GM23338 (cell line): ENCODE data around the gene SCAPER. TPM values are rescaled to one million over a fixed set of nuclear protein-coding genes. Genes with fewer than 3 reads are reported as not detected.

ENCODE experiments used
- ATAC-seq: fragments of 200-7000 bp; cut with Tn5 transposase; 3 replicates; pipeline ENCODE4 v1.9.1; 2020
- DNase-seq: peaks from one replicate; pipeline ENCODE4 v3.0.0-alpha.2; 2015; ENCODE audit warnings: low spot score
- H2AFZ ChIP-seq: fragments of 200-600 bp; sonication (generic); 2 replicates; pipeline ENCODE4 v1.8.0; 2016; ENCODE audit warnings: antibody characterized with exemption, mild to moderate bottlenecking, moderate library complexity
- H3F3A ChIP-seq: fragments of 200-600 bp; sonication (generic); replicated peaks from 2 replicates; pipeline ENCODE4 v1.8.0; 2017; ENCODE audit warnings: antibody characterized with exemption, mixed run types, low read depth
- H3K27ac ChIP-seq: fragments of 200-600 bp; sonication (generic); 2 replicates; pipeline ENCODE4 v1.6.1; 2016; ENCODE audit warnings: low read depth
- H3K27me3 ChIP-seq: fragments of 200-600 bp; sonication (generic); 2 replicates; pipeline ENCODE4 v1.8.0; 2016; ENCODE audit warnings: mild to moderate bottlenecking, mixed run types, moderate library complexity; ENCODE audit not compliant: insufficient read depth
- H3K36me3 ChIP-seq: fragments of 200-600 bp; sonication (generic); 2 replicates; pipeline ENCODE4 v1.8.0; 2016; ENCODE audit warnings: mild to moderate bottlenecking; ENCODE audit not compliant: insufficient read depth
- H3K4me1 ChIP-seq: fragments of 200-600 bp; sonication (generic); 2 replicates; pipeline ENCODE4 v1.8.0; 2016; ENCODE audit warnings: mild to moderate bottlenecking, moderate library complexity; ENCODE audit not compliant: insufficient read depth
- H3K4me2 ChIP-seq: fragments of 200-600 bp; sonication (generic); 2 replicates; pipeline ENCODE4 v1.7.1; 2017; ENCODE audit warnings: mixed run types
- H3K4me3 ChIP-seq: fragments of 200-600 bp; sonication (generic); 2 replicates; pipeline ENCODE4 v1.6.1; 2016; ENCODE audit warnings: mixed run types
- H3K79me2 ChIP-seq: fragments of 200-600 bp; sonication (generic); replicated peaks from 2 replicates; pipeline ENCODE4 v1.8.0; 2017; ENCODE audit warnings: mild to moderate bottlenecking; ENCODE audit not compliant: insufficient read depth
- H3K9me2 ChIP-seq: fragments of 200-600 bp; sonication (generic); 2 replicates; pipeline ENCODE4 v1.8.0; 2017; ENCODE audit not compliant: insufficient read depth
- H4K20me1 ChIP-seq: fragments of 200-600 bp; sonication (generic); replicated peaks from 2 replicates; pipeline ENCODE4 v1.8.0; 2017; ENCODE audit warnings: mild to moderate bottlenecking; ENCODE audit not compliant: insufficient read depth
- H3K27ac Mint-ChIP-seq: 2 replicates; pipeline ENCODE4 v1.8.0; 2020; ENCODE audit warnings: inconsistent platforms, mild to moderate bottlenecking, moderate library complexity, mixed read lengths
- H3K27me3 Mint-ChIP-seq: 3 replicates; pipeline ENCODE4 v1.8.0; 2022; ENCODE audit warnings: low read depth, mild to moderate bottlenecking, moderate library complexity, mixed read lengths, inconsistent platforms; ENCODE audit not compliant: insufficient read depth, poor library complexity
- H3K36me3 Mint-ChIP-seq: 3 replicates; pipeline ENCODE4 v1.8.0; 2021; ENCODE audit warnings: low read depth, mild to moderate bottlenecking, inconsistent platforms, moderate library complexity, mixed read lengths
- H3K4me1 Mint-ChIP-seq: 3 replicates; pipeline ENCODE4 v1.8.0; 2020; ENCODE audit warnings: mild to moderate bottlenecking, inconsistent platforms, mixed read lengths
- H3K4me3 Mint-ChIP-seq: 3 replicates; pipeline ENCODE4 v1.8.0; 2021; ENCODE audit warnings: moderate library complexity, mild to moderate bottlenecking, inconsistent platforms, mixed read lengths
- H3K9me3 Mint-ChIP-seq: 3 replicates; pipeline ENCODE4 v1.8.0; 2020; ENCODE audit warnings: moderate library complexity, mild to moderate bottlenecking, inconsistent platforms, mixed read lengths
- CREB1 ChIP-seq: fragments of 250-450 bp; sonication (Bioruptor Pico); IDR thresholded peaks from 2 replicates; pipeline ENCODE4 v1.5.0; 2020; ENCODE audit warnings: low read depth, mild to moderate bottlenecking, moderate library complexity
- EZH2 ChIP-seq: fragments of 200-600 bp; sonication (generic); IDR thresholded peaks from one replicate; pipeline ENCODE4 v1.8.0; 2017; ENCODE audit warnings: antibody characterized with exemption, mild to moderate bottlenecking, low read depth; ENCODE audit not compliant: unreplicated experiment
- EZH2phosphoT487 ChIP-seq: fragments of 200-600 bp; sonication (generic); IDR thresholded peaks from one replicate; pipeline ENCODE4 v1.8.1; 2018; ENCODE audit warnings: antibody characterized with exemption; ENCODE audit not compliant: unreplicated experiment
- JUNB ChIP-seq: IDR thresholded peaks from one replicate; pipeline ENCODE4 v1.6.1; 2016; ENCODE audit warnings: antibody characterized with exemption; ENCODE audit not compliant: unreplicated experiment
- NANOG ChIP-seq: IDR thresholded peaks from 2 replicates; pipeline ENCODE4 v1.6.1; 2016; ENCODE audit warnings: antibody characterized with exemption, borderline replicate concordance
- POLR2AphosphoS5 ChIP-seq: IDR thresholded peaks from 2 replicates; pipeline ENCODE4 v1.6.1; 2016; ENCODE audit warnings: antibody characterized with exemption, low read depth
- STAT1 ChIP-seq: IDR thresholded peaks from one replicate; pipeline ENCODE4 v1.6.1; 2016; ENCODE audit warnings: antibody characterized with exemption; ENCODE audit not compliant: unreplicated experiment
- ZNF114 ChIP-seq: fragments of 250-450 bp; sonication (Bioruptor Pico); IDR thresholded peaks from 2 replicates; pipeline ENCODE4 v1.5.0; 2020; ENCODE audit warnings: mild to moderate bottlenecking, moderate library complexity
- ZNF331 ChIP-seq: fragments of 250-450 bp; sonication (Bioruptor Pico); IDR thresholded peaks from 2 replicates; pipeline ENCODE4 v1.5.0; 2020; ENCODE audit warnings: low read depth, mild to moderate bottlenecking, moderate library complexity
- polyA plus RNA-seq: library from polyadenylated mRNA; unstranded; fragments of >200 nt; fragmentation: Nextera tagmentation; extraction: Ambion mirVana; gene quantifications from 2 replicates; pipeline ENCODE4 v1.2.1, GENCODE V29; 2016
- total RNA-seq: library from RNA; depleted of rRNA; stranded (reverse); fragments of >200 nt; shearing (Covaris generic); gene quantifications from 2 replicates; pipeline ENCODE4 v1.2.3, GENCODE V29; 2014
- TF ChIP-seq, protein P1 (sequence below): fragments of 250-450 bp; sonication (Bioruptor Pico); IDR thresholded peaks from 2 replicates; pipeline ENCODE4 v1.5.0; 2020; ENCODE audit warnings: mild to moderate bottlenecking, moderate library complexity
- TF ChIP-seq, protein P2 (sequence below): IDR thresholded peaks from one replicate; pipeline ENCODE4 v1.6.1; 2018; ENCODE audit warnings: antibody characterized with exemption; ENCODE audit not compliant: unreplicated experiment
- TF ChIP-seq, protein P3 (sequence below), 2 experiments: fragments of 200-600 bp in 1 of 2; sonication (generic) in 1 of 2; conservative IDR thresholded peaks; 2 replicates each; pipeline versions ENCODE4 v1.5.1 to v1.6.1; 2016 to 2017; ENCODE audit warnings: antibody characterized with exemption in 2 of 2, low read depth in 2 of 2, mild to moderate bottlenecking in 2 of 2, moderate library complexity in 1 of 2
- TF ChIP-seq, protein P4 (sequence below): IDR thresholded peaks from 2 replicates; pipeline ENCODE4 v1.6.1; 2016; ENCODE audit warnings: antibody characterized with exemption

Gene SCAPER
- total and polyA plus RNA-seq, 2 experiments from 2014 or later = 9.1 to 17.6 TPM

DNA sequence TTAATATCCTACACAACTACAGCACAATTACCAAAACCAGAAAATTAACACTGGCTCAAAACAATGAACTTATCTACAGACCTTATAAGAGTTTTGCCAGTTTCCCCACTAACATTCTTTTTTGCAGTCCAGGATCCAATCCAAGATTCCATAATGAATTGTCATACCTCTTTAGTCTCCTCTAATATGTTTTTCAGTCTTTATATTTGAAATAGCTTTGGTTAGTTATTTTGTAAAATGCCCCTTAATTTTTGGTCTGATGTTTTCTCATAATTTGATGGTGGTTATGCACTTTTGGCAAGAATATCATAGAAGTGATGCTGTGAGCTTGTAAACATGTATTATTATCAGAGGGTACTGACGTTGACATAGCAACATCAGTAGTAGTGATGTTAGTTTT lies 444.3 kb downstream of the SCAPER start:
- Mint-ChIP-seq H3K9me3 (peaks cover 6% of the 10 kb centered on the region), H3K27ac (no peak overlapping the region), H3K27me3 (no peaks in the 10 kb centered on the region), H3K4me3 (no peak overlapping the region), H3K4me1 (no peaks in the 10 kb centered on the region), H3K36me3 (peaks cover 7% of the 10 kb centered on the region; the same call in 2 of the 3 replicates)
- no peak overlapping the region for H2AFZ ChIP-seq
- TF ChIP-seq NANOG (no peak), POLR2AphosphoS5 (no peak), EZH2phosphoT487 (no peak), ZNF114 (no peak), JUNB (no peak), EZH2 (no peak), ZNF331 (CRISPR knock-in tag) (no peak), STAT1 (no peak), CREB1 (no peak)
- TF ChIP-seq, protein P1, sequence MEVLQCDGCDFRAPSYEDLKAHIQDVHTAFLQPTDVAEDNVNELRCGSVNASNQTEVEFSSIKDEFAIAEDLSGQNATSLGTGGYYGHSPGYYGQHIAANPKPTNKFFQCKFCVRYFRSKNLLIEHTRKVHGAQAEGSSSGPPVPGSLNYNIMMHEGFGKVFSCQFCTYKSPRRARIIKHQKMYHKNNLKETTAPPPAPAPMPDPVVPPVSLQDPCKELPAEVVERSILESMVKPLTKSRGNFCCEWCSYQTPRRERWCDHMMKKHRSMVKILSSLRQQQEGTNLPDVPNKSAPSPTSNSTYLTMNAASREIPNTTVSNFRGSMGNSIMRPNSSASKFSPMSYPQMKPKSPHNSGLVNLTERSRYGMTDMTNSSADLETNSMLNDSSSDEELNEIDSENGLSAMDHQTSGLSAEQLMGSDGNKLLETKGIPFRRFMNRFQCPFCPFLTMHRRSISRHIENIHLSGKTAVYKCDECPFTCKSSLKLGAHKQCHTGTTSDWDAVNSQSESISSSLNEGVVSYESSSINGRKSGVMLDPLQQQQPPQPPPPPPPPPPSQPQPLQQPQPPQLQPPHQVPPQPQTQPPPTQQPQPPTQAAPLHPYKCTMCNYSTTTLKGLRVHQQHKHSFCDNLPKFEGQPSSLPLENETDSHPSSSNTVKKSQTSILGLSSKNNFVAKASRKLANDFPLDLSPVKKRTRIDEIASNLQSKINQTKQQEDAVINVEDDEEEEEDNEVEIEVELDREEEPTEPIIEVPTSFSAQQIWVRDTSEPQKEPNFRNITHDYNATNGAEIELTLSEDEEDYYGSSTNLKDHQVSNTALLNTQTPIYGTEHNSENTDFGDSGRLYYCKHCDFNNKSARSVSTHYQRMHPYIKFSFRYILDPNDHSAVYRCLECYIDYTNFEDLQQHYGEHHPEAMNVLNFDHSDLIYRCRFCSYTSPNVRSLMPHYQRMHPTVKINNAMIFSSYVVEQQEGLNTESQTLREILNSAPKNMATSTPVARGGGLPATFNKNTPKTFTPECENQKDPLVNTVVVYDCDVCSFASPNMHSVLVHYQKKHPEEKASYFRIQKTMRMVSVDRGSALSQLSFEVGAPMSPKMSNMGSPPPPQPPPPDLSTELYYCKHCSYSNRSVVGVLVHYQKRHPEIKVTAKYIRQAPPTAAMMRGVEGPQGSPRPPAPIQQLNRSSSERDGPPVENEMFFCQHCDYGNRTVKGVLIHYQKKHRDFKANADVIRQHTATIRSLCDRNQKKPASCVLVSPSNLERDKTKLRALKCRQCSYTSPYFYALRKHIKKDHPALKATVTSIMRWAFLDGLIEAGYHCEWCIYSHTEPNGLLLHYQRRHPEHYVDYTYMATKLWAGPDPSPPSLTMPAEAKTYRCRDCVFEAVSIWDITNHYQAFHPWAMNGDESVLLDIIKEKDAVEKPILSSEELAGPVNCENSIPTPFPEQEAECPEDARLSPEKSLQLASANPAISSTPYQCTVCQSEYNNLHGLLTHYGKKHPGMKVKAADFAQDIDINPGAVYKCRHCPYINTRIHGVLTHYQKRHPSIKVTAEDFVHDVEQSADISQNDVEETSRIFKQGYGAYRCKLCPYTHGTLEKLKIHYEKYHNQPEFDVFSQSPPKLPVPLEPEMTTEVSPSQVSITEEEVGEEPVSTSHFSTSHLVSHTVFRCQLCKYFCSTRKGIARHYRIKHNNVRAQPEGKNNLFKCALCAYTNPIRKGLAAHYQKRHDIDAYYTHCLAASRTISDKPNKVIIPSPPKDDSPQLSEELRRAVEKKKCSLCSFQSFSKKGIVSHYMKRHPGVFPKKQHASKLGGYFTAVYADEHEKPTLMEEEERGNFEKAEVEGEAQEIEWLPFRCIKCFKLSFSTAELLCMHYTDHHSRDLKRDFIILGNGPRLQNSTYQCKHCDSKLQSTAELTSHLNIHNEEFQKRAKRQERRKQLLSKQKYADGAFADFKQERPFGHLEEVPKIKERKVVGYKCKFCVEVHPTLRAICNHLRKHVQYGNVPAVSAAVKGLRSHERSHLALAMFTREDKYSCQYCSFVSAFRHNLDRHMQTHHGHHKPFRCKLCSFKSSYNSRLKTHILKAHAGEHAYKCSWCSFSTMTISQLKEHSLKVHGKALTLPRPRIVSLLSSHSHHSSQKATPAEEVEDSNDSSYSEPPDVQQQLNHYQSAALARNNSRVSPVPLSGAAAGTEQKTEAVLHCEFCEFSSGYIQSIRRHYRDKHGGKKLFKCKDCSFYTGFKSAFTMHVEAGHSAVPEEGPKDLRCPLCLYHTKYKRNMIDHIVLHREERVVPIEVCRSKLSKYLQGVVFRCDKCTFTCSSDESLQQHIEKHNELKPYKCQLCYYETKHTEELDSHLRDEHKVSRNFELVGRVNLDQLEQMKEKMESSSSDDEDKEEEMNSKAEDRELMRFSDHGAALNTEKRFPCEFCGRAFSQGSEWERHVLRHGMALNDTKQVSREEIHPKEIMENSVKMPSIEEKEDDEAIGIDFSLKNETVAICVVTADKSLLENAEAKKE (CRISPR knock-in tag) = no peak
- TF ChIP-seq, protein P2, sequence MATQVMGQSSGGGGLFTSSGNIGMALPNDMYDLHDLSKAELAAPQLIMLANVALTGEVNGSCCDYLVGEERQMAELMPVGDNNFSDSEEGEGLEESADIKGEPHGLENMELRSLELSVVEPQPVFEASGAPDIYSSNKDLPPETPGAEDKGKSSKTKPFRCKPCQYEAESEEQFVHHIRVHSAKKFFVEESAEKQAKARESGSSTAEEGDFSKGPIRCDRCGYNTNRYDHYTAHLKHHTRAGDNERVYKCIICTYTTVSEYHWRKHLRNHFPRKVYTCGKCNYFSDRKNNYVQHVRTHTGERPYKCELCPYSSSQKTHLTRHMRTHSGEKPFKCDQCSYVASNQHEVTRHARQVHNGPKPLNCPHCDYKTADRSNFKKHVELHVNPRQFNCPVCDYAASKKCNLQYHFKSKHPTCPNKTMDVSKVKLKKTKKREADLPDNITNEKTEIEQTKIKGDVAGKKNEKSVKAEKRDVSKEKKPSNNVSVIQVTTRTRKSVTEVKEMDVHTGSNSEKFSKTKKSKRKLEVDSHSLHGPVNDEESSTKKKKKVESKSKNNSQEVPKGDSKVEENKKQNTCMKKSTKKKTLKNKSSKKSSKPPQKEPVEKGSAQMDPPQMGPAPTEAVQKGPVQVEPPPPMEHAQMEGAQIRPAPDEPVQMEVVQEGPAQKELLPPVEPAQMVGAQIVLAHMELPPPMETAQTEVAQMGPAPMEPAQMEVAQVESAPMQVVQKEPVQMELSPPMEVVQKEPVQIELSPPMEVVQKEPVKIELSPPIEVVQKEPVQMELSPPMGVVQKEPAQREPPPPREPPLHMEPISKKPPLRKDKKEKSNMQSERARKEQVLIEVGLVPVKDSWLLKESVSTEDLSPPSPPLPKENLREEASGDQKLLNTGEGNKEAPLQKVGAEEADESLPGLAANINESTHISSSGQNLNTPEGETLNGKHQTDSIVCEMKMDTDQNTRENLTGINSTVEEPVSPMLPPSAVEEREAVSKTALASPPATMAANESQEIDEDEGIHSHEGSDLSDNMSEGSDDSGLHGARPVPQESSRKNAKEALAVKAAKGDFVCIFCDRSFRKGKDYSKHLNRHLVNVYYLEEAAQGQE = no peak
- TF ChIP-seq, protein P3, sequence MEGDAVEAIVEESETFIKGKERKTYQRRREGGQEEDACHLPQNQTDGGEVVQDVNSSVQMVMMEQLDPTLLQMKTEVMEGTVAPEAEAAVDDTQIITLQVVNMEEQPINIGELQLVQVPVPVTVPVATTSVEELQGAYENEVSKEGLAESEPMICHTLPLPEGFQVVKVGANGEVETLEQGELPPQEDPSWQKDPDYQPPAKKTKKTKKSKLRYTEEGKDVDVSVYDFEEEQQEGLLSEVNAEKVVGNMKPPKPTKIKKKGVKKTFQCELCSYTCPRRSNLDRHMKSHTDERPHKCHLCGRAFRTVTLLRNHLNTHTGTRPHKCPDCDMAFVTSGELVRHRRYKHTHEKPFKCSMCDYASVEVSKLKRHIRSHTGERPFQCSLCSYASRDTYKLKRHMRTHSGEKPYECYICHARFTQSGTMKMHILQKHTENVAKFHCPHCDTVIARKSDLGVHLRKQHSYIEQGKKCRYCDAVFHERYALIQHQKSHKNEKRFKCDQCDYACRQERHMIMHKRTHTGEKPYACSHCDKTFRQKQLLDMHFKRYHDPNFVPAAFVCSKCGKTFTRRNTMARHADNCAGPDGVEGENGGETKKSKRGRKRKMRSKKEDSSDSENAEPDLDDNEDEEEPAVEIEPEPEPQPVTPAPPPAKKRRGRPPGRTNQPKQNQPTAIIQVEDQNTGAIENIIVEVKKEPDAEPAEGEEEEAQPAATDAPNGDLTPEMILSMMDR (conservative IDR thresholded peaks at IDR 0.05; ENCODE audit: low read depth in 2 of 2) = no peak
- TF ChIP-seq, protein P4, sequence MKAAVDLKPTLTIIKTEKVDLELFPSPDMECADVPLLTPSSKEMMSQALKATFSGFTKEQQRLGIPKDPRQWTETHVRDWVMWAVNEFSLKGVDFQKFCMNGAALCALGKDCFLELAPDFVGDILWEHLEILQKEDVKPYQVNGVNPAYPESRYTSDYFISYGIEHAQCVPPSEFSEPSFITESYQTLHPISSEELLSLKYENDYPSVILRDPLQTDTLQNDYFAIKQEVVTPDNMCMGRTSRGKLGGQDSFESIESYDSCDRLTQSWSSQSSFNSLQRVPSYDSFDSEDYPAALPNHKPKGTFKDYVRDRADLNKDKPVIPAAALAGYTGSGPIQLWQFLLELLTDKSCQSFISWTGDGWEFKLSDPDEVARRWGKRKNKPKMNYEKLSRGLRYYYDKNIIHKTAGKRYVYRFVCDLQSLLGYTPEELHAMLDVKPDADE = no peak
- no peaks in the 10 kb centered on the region for H4K20me1 ChIP-seq
- H3K4me2 ChIP-seq = no peak overlapping the region
- H3K9me2 ChIP-seq = no peaks in the 10 kb centered on the region
- H3K79me2 ChIP-seq = no peaks in the 10 kb centered on the region
- ATAC-seq (no peak), DNase-seq (no peak)
- H3K27me3 ChIP-seq = no peaks in the 10 kb centered on the region
- no peak overlapping the region for H3K27ac ChIP-seq
- H3K36me3 ChIP-seq = no peaks in the 10 kb centered on the region
- no peaks in the 10 kb centered on the region for H3F3A ChIP-seq
- no peak overlapping the region for H3K4me3 ChIP-seq
- no peaks in the 10 kb centered on the region for H3K4me1 ChIP-seq
